HEK293 (cell line): ENCODE results near the gene OGFOD1.

Experiments
- CTCF ChIP-seq: fragments of 450-650 bp; formaldehyde crosslinking; IDR thresholded peaks from 2 replicates; pipeline ENCODE4 v1.5.1; 2016; ENCODE audit warnings: missing biosample characterization, missing genetic modification characterization
- REST ChIP-seq: fragments of 450-650 bp; formaldehyde crosslinking; IDR thresholded peaks from 2 replicates; pipeline ENCODE4 v1.5.1; 2016; ENCODE audit warnings: missing biosample characterization, missing genetic modification characterization
- SETDB1 ChIP-seq: IDR thresholded peaks from one replicate; pipeline ENCODE4 v1.6.1; 2017; ENCODE audit warnings: mild to moderate bottlenecking, low read length, moderate library complexity, mixed read lengths; ENCODE audit not compliant: insufficient read length
- ZBTB1 ChIP-seq: fragments of 450-650 bp; formaldehyde crosslinking; IDR thresholded peaks from 2 replicates; pipeline ENCODE4 v1.5.1; 2016; ENCODE audit warnings: missing biosample characterization, missing genetic modification characterization
- ZNF146 ChIP-seq: fragments of 450-650 bp; formaldehyde crosslinking; IDR thresholded peaks from 2 replicates; pipeline ENCODE4 v1.5.1; 2016; ENCODE audit warnings: missing biosample characterization, missing genetic modification characterization
- ZNF777 ChIP-seq: fragments of 450-650 bp; formaldehyde crosslinking; IDR thresholded peaks from 2 replicates; pipeline ENCODE4 v1.5.1; 2017; ENCODE audit warnings: missing biosample characterization, missing genetic modification characterization, borderline replicate concordance

DNA sequence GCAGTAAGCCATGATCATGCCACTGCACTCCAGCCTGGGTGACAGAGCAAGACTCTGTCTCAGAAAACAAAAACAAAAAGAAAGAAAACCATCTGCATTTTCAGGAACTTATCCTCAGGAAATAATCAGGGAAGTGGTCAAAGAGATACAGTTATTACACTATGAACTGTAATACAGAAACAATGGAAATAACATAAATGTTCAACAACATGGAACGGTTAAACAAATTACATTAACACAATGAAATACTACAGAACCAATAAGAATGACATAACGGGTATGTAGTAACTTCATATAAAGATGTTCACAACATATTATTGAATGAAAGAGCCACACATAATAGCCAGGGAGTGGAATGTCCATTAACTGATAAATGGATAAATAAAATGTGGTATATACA lies 61.7 kb downstream of the OGFOD1 start:
- TF ChIP-seq ZNF777 (tag by site-specific recombination) (no peak), CTCF (no peak), REST (no peak), SETDB1 (no peak), ZNF146 (tag by site-specific recombination) (no peak), ZBTB1 (tag by site-specific recombination) (no peak)
